ENCODE measurements around the gene LAP3.

DNA sequence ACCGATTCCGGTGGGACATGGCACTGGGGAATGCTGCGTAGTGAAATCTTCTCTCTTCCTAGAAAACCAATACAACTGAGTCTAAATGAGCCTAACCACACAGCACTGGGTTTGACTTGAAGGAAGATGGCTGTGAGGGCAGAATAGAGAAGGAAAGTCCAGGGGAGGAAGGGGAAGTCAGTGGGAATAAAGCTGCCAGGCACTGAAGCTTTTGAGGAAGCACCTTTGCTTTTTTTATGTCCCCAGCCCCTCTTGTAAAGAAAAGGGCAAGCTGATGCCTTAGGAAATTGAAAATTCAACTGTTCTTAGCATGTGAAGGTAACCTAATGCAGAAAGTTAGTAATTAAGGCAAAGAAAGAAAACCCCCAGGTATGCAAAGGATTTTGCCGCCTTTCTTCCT, 58.1 kb downstream of the LAP3 start:
- TF ChIP-seq, protein P1, sequence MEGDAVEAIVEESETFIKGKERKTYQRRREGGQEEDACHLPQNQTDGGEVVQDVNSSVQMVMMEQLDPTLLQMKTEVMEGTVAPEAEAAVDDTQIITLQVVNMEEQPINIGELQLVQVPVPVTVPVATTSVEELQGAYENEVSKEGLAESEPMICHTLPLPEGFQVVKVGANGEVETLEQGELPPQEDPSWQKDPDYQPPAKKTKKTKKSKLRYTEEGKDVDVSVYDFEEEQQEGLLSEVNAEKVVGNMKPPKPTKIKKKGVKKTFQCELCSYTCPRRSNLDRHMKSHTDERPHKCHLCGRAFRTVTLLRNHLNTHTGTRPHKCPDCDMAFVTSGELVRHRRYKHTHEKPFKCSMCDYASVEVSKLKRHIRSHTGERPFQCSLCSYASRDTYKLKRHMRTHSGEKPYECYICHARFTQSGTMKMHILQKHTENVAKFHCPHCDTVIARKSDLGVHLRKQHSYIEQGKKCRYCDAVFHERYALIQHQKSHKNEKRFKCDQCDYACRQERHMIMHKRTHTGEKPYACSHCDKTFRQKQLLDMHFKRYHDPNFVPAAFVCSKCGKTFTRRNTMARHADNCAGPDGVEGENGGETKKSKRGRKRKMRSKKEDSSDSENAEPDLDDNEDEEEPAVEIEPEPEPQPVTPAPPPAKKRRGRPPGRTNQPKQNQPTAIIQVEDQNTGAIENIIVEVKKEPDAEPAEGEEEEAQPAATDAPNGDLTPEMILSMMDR (IDR thresholded peaks at IDR 0.05), result no peak
- TF ChIP-seq POLR2AphosphoS5 (IDR thresholded peaks at IDR 0.05; ENCODE audit: insufficient read depth in 1 of 2, low read depth in 1 of 2) (no peak), POLR2A (IDR thresholded peaks at IDR 0.05) (no peak)

Data from vagina (tissue), 2 donors.